GM23338 (cell line): Measurements from ENCODE around the gene TNFRSF19. TPM values are rescaled to one million over a fixed set of nuclear protein-coding genes. Genes with fewer than 3 reads are reported as not detected.

ENCODE experiments used
- ATAC-seq: fragments of 200-7000 bp; cut with Tn5 transposase; 3 replicates; pipeline ENCODE4 v1.9.1; 2020
- DNase-seq: peaks from one replicate; pipeline ENCODE4 v3.0.0-alpha.2; 2015; ENCODE audit warnings: low spot score
- H2AFZ ChIP-seq: fragments of 200-600 bp; sonication (generic); 2 replicates; pipeline ENCODE4 v1.8.0; 2016; ENCODE audit warnings: antibody characterized with exemption, mild to moderate bottlenecking, moderate library complexity
- H3F3A ChIP-seq: fragments of 200-600 bp; sonication (generic); replicated peaks from 2 replicates; pipeline ENCODE4 v1.8.0; 2017; ENCODE audit warnings: antibody characterized with exemption, mixed run types, low read depth
- H3K27ac ChIP-seq: fragments of 200-600 bp; sonication (generic); 2 replicates; pipeline ENCODE4 v1.6.1; 2016; ENCODE audit warnings: low read depth
- H3K27me3 ChIP-seq: fragments of 200-600 bp; sonication (generic); 2 replicates; pipeline ENCODE4 v1.8.0; 2016; ENCODE audit warnings: mild to moderate bottlenecking, mixed run types, moderate library complexity; ENCODE audit not compliant: insufficient read depth
- H3K36me3 ChIP-seq: fragments of 200-600 bp; sonication (generic); 2 replicates; pipeline ENCODE4 v1.8.0; 2016; ENCODE audit warnings: mild to moderate bottlenecking; ENCODE audit not compliant: insufficient read depth
- H3K4me1 ChIP-seq: fragments of 200-600 bp; sonication (generic); 2 replicates; pipeline ENCODE4 v1.8.0; 2016; ENCODE audit warnings: mild to moderate bottlenecking, moderate library complexity; ENCODE audit not compliant: insufficient read depth
- H3K4me2 ChIP-seq: fragments of 200-600 bp; sonication (generic); 2 replicates; pipeline ENCODE4 v1.7.1; 2017; ENCODE audit warnings: mixed run types
- H3K4me3 ChIP-seq: fragments of 200-600 bp; sonication (generic); 2 replicates; pipeline ENCODE4 v1.6.1; 2016; ENCODE audit warnings: mixed run types
- H3K79me2 ChIP-seq: fragments of 200-600 bp; sonication (generic); replicated peaks from 2 replicates; pipeline ENCODE4 v1.8.0; 2017; ENCODE audit warnings: mild to moderate bottlenecking; ENCODE audit not compliant: insufficient read depth
- H3K9me2 ChIP-seq: fragments of 200-600 bp; sonication (generic); 2 replicates; pipeline ENCODE4 v1.8.0; 2017; ENCODE audit not compliant: insufficient read depth
- H4K20me1 ChIP-seq: fragments of 200-600 bp; sonication (generic); replicated peaks from 2 replicates; pipeline ENCODE4 v1.8.0; 2017; ENCODE audit warnings: mild to moderate bottlenecking; ENCODE audit not compliant: insufficient read depth
- H3K27ac Mint-ChIP-seq: 2 replicates; pipeline ENCODE4 v1.8.0; 2020; ENCODE audit warnings: inconsistent platforms, mild to moderate bottlenecking, moderate library complexity, mixed read lengths
- H3K27me3 Mint-ChIP-seq: 3 replicates; pipeline ENCODE4 v1.8.0; 2022; ENCODE audit warnings: low read depth, mild to moderate bottlenecking, moderate library complexity, mixed read lengths, inconsistent platforms; ENCODE audit not compliant: insufficient read depth, poor library complexity
- H3K36me3 Mint-ChIP-seq: 3 replicates; pipeline ENCODE4 v1.8.0; 2021; ENCODE audit warnings: low read depth, mild to moderate bottlenecking, inconsistent platforms, moderate library complexity, mixed read lengths
- H3K4me1 Mint-ChIP-seq: 3 replicates; pipeline ENCODE4 v1.8.0; 2020; ENCODE audit warnings: mild to moderate bottlenecking, inconsistent platforms, mixed read lengths
- H3K4me3 Mint-ChIP-seq: 3 replicates; pipeline ENCODE4 v1.8.0; 2021; ENCODE audit warnings: moderate library complexity, mild to moderate bottlenecking, inconsistent platforms, mixed read lengths
- H3K9me3 Mint-ChIP-seq: 3 replicates; pipeline ENCODE4 v1.8.0; 2020; ENCODE audit warnings: moderate library complexity, mild to moderate bottlenecking, inconsistent platforms, mixed read lengths
- CREB1 ChIP-seq: fragments of 250-450 bp; sonication (Bioruptor Pico); IDR thresholded peaks from 2 replicates; pipeline ENCODE4 v1.5.0; 2020; ENCODE audit warnings: low read depth, mild to moderate bottlenecking, moderate library complexity
- CTCF ChIP-seq, 2 experiments: fragments of 200-600 bp in 1 of 2; sonication (generic) in 1 of 2; conservative IDR thresholded peaks; 2 replicates each; pipeline versions ENCODE4 v1.5.1 to v1.6.1; 2016 to 2017; ENCODE audit warnings: antibody characterized with exemption in 2 of 2, low read depth in 2 of 2, mild to moderate bottlenecking in 2 of 2, moderate library complexity in 1 of 2
- ETS1 ChIP-seq: IDR thresholded peaks from 2 replicates; pipeline ENCODE4 v1.6.1; 2016; ENCODE audit warnings: antibody characterized with exemption
- EZH2 ChIP-seq: fragments of 200-600 bp; sonication (generic); IDR thresholded peaks from one replicate; pipeline ENCODE4 v1.8.0; 2017; ENCODE audit warnings: antibody characterized with exemption, mild to moderate bottlenecking, low read depth; ENCODE audit not compliant: unreplicated experiment
- EZH2phosphoT487 ChIP-seq: fragments of 200-600 bp; sonication (generic); IDR thresholded peaks from one replicate; pipeline ENCODE4 v1.8.1; 2018; ENCODE audit warnings: antibody characterized with exemption; ENCODE audit not compliant: unreplicated experiment
- JUNB ChIP-seq: IDR thresholded peaks from one replicate; pipeline ENCODE4 v1.6.1; 2016; ENCODE audit warnings: antibody characterized with exemption; ENCODE audit not compliant: unreplicated experiment
- NANOG ChIP-seq: IDR thresholded peaks from 2 replicates; pipeline ENCODE4 v1.6.1; 2016; ENCODE audit warnings: antibody characterized with exemption, borderline replicate concordance
- POLR2AphosphoS5 ChIP-seq: IDR thresholded peaks from 2 replicates; pipeline ENCODE4 v1.6.1; 2016; ENCODE audit warnings: antibody characterized with exemption, low read depth
- REST ChIP-seq: IDR thresholded peaks from one replicate; pipeline ENCODE4 v1.6.1; 2018; ENCODE audit warnings: antibody characterized with exemption; ENCODE audit not compliant: unreplicated experiment
- STAT1 ChIP-seq: IDR thresholded peaks from one replicate; pipeline ENCODE4 v1.6.1; 2016; ENCODE audit warnings: antibody characterized with exemption; ENCODE audit not compliant: unreplicated experiment
- ZNF114 ChIP-seq: fragments of 250-450 bp; sonication (Bioruptor Pico); IDR thresholded peaks from 2 replicates; pipeline ENCODE4 v1.5.0; 2020; ENCODE audit warnings: mild to moderate bottlenecking, moderate library complexity
- ZNF331 ChIP-seq: fragments of 250-450 bp; sonication (Bioruptor Pico); IDR thresholded peaks from 2 replicates; pipeline ENCODE4 v1.5.0; 2020; ENCODE audit warnings: low read depth, mild to moderate bottlenecking, moderate library complexity
- ZNF462 ChIP-seq: fragments of 250-450 bp; sonication (Bioruptor Pico); IDR thresholded peaks from 2 replicates; pipeline ENCODE4 v1.5.0; 2020; ENCODE audit warnings: mild to moderate bottlenecking, moderate library complexity
- polyA plus RNA-seq: library from polyadenylated mRNA; unstranded; fragments of >200 nt; fragmentation: Nextera tagmentation; extraction: Ambion mirVana; gene quantifications from 2 replicates; pipeline ENCODE4 v1.2.1, GENCODE V29; 2016
- total RNA-seq: library from RNA; depleted of rRNA; stranded (reverse); fragments of >200 nt; shearing (Covaris generic); gene quantifications from 2 replicates; pipeline ENCODE4 v1.2.3, GENCODE V29; 2014

Gene TNFRSF19
- total and polyA plus RNA-seq, 2 experiments from 2014 or later: 0.21 to 0.35 TPM

- no peak for TF ChIP-seq REST
- no peak for TF ChIP-seq ETS1
- no peak for TF ChIP-seq POLR2AphosphoS5
- no peak for TF ChIP-seq CREB1 (CRISPR knock-in tag)
- TF ChIP-seq JUNB: no peak
- TF ChIP-seq STAT1: no peak
- TF ChIP-seq ZNF331 (CRISPR knock-in tag): no peak
- no peak for TF ChIP-seq ZNF462
- TF ChIP-seq EZH2phosphoT487: no peak
- no peak for TF ChIP-seq CTCF (conservative IDR thresholded peaks at IDR 0.05; ENCODE audit: low read depth in 2 of 2)
- TF ChIP-seq NANOG: no peak
- TF ChIP-seq EZH2: no peak
- TF ChIP-seq ZNF114 (CRISPR knock-in tag): no peak
- ATAC-seq (no peak), DNase-seq (no peak)
- Mint-ChIP-seq H3K9me3 (no peaks in the 10 kb centered on the region; the same call in 2 of the 3 replicates), H3K36me3 (no peaks in the 10 kb centered on the region; the same call in 2 of the 3 replicates), H3K4me1 (peaks cover 17% of the 10 kb centered on the region), H3K4me3 (no peak overlapping the region), H3K27me3 (peaks cover 1% of the 10 kb centered on the region), H3K27ac (no peak overlapping the region)
- H3K79me2 ChIP-seq: no peaks in the 10 kb centered on the region
- H3F3A ChIP-seq: no peaks in the 10 kb centered on the region
- H3K9me2 ChIP-seq: no peaks in the 10 kb centered on the region; the same call in 1 of the 2 replicates
- no peak overlapping the region for H2AFZ ChIP-seq
- H3K4me2 ChIP-seq: no peak overlapping the region
- H4K20me1 ChIP-seq: no peaks in the 10 kb centered on the region
- H3K4me1 ChIP-seq: peaks cover 7% of the 10 kb centered on the region; the same call in 1 of the 2 replicates
- H3K4me3 ChIP-seq: no peak overlapping the region
- H3K36me3 ChIP-seq: no peaks in the 10 kb centered on the region
- no peak overlapping the region for H3K27ac ChIP-seq
- H3K27me3 ChIP-seq: no peaks in the 10 kb centered on the region
Observed at GRCh38 chr13:23722726-23723453, 152.7 kb downstream of the TNFRSF19 start.
